ENCODE data around the gene MIER2. TPM values are rescaled to one million over a fixed set of nuclear protein-coding genes. Genes with fewer than 3 reads are reported as not detected.
"Not testable (repeated sequence)": the region's sequence is repeated elsewhere in the genome, so short reads cannot be mapped to it uniquely, and the experiment has no call there.

Gene MIER2
- total RNA-seq = 10 to 100 TPM; 21.2 to 24.6 TPM

GRCh38 chr19:344625-345319 is at the start of gene MIER2:
MIER2 (minus strand) TSS chr19:344796; CDS start chr19:344782, 14 bp downstream.
- ChIA-PET POLR2A (no interaction called here), CTCF (interaction anchor here (0.7 kb wide), 1 partner anchor 52 kb away, joined by 3 read pairs; no protein-coding TSS in a partner anchor)
- Mint-ChIP-seq H3K4me3 (peak within 1 kb of the TSS; percentile 79), H3K4me1 (peaks cover 44% of the 10 kb centered on the region), H3K9me3 (ENCODE audit: low read depth) (peaks cover 7% of the 10 kb centered on the region), H3K27ac (peak within 1 kb of the TSS; percentile 77), H3K36me3 (ENCODE audit: low read depth) (peaks cover 15% of the 10 kb centered on the region), H3K27me3 (peaks cover 7% of the 10 kb centered on the region)
- peak; percentile 94 for ATAC-seq
- intact Hi-C loops (cut with DNase I, micrococcal nuclease) = loop anchor here in 1 of 2 experiments (1.0 to 2.0 kb wide), 3 partner anchors 38 to 163 kb away; partner anchors contain the start of gene TPGS1
- DNase-seq = peak; percentile 94

GRCh38 chr19:393560-393959 is 49.0 kb upstream of the MIER2 start:
- H3K4me1 Mint-ChIP-seq; intact Hi-C loops (cut with DNase I, micrococcal nuclease); CTCF ChIA-PET; ATAC-seq; H3K27me3 Mint-ChIP-seq; POLR2A ChIA-PET; H3K36me3 Mint-ChIP-seq (ENCODE audit: low read depth); DNase-seq: not testable (repeated sequence)
- Mint-ChIP-seq H3K4me3 (peak overlapping the region; percentile 18), H3K9me3 (ENCODE audit: low read depth) (peaks cover 13% of the 10 kb centered on the region), H3K27ac (peak overlapping the region; percentile 19)

- intact Hi-C loops (cut with DNase I, micrococcal nuclease) = loop anchor here in 1 of 2 experiments (1.0 kb wide), 1 partner anchor 88 kb away; no protein-coding TSS in a partner anchor
- Mint-ChIP-seq H3K9me3 (ENCODE audit: low read depth) (peaks cover 13% of the 10 kb centered on the region), H3K36me3 (ENCODE audit: low read depth) (no peaks in the 10 kb centered on the region), H3K27ac (no peak overlapping the region), H3K4me1 (no peaks in the 10 kb centered on the region), H3K4me3 (no peak overlapping the region), H3K27me3 (peaks cover 4% of the 10 kb centered on the region)
- ATAC-seq = no peak
- no peak for DNase-seq
- CTCF ChIA-PET = no interaction called here
- POLR2A ChIA-PET = no interaction called here
Measured at GRCh38 chr19:392375-392970, 47.9 kb upstream of the MIER2 start.

- intact Hi-C loops (cut with DNase I, micrococcal nuclease) = loop anchor here in 1 of 2 experiments (1.0 kb wide), 1 partner anchor 88 kb away; no protein-coding TSS in a partner anchor
- POLR2A ChIA-PET = no interaction called here
- Mint-ChIP-seq H3K36me3 (ENCODE audit: low read depth) (no peaks in the 10 kb centered on the region), H3K27me3 (peaks cover 5% of the 10 kb centered on the region), H3K9me3 (ENCODE audit: low read depth) (peaks cover 13% of the 10 kb centered on the region), H3K27ac (no peak overlapping the region), H3K4me1 (no peaks in the 10 kb centered on the region), H3K4me3 (no peak overlapping the region)
- DNase-seq = no peak
- CTCF ChIA-PET = no interaction called here
- no peak for ATAC-seq
Measured at GRCh38 chr19:391726-392374, 47.3 kb upstream of the MIER2 start.

GRCh38 chr19:391207-391557 is 46.6 kb upstream of the MIER2 start:
- DNase-seq (peak; percentile 47), ATAC-seq (peak; percentile 83)
- no peak overlapping the region for H3K4me3 Mint-ChIP-seq
- intact Hi-C loops (cut with DNase I, micrococcal nuclease) = no loop called here
- ChIA-PET POLR2A (no interaction called here), CTCF (no interaction called here)
- H3K27me3 Mint-ChIP-seq = peaks cover 9% of the 10 kb centered on the region
- no peaks in the 10 kb centered on the region for H3K36me3 Mint-ChIP-seq (ENCODE audit: low read depth)
- H3K9me3 Mint-ChIP-seq (ENCODE audit: low read depth) = peaks cover 13% of the 10 kb centered on the region
- no peak overlapping the region for H3K27ac Mint-ChIP-seq
- H3K4me1 Mint-ChIP-seq = no peaks in the 10 kb centered on the region

GRCh38 chr19:390386-391206 is 46.0 kb upstream of the MIER2 start:
- CTCF ChIA-PET = no interaction called here
- Mint-ChIP-seq H3K27me3 (peaks cover 15% of the 10 kb centered on the region), H3K4me3 (no peak overlapping the region), H3K27ac (no peak overlapping the region), H3K9me3 (ENCODE audit: low read depth) (peaks cover 11% of the 10 kb centered on the region), H3K4me1 (no peaks in the 10 kb centered on the region), H3K36me3 (ENCODE audit: low read depth) (no peaks in the 10 kb centered on the region)
- POLR2A ChIA-PET = no interaction called here
- peak; percentile 11 for ATAC-seq
- intact Hi-C loops (cut with DNase I, micrococcal nuclease) = no loop called here
- DNase-seq = no peak

- CTCF ChIA-PET = no interaction called here
- no peak overlapping the region for H3K27ac Mint-ChIP-seq
- no peak overlapping the region for H3K4me3 Mint-ChIP-seq
- peaks cover 7% of the 10 kb centered on the region for H3K9me3 Mint-ChIP-seq (ENCODE audit: low read depth)
- H3K27me3 Mint-ChIP-seq = peaks cover 19% of the 10 kb centered on the region
- intact Hi-C loops (cut with DNase I, micrococcal nuclease) = loop anchor here in 1 of 2 experiments (10.0 kb wide), 1 partner anchor 95 kb away; no protein-coding TSS in a partner anchor
- no peaks in the 10 kb centered on the region for H3K36me3 Mint-ChIP-seq (ENCODE audit: low read depth)
- no peak for ATAC-seq
- POLR2A ChIA-PET = no interaction called here
- DNase-seq = no peak
- no peaks in the 10 kb centered on the region for H3K4me1 Mint-ChIP-seq
Measured at GRCh38 chr19:389935-390289, 45.3 kb upstream of the MIER2 start.

GRCh38 chr19:389255-389934 is 44.8 kb upstream of the MIER2 start:
- Mint-ChIP-seq H3K4me3 (no peak overlapping the region), H3K27ac (no peak overlapping the region), H3K4me1 (peaks cover 3% of the 10 kb centered on the region), H3K9me3 (ENCODE audit: low read depth) (peaks cover 5% of the 10 kb centered on the region), H3K36me3 (ENCODE audit: low read depth) (no peaks in the 10 kb centered on the region), H3K27me3 (peaks cover 23% of the 10 kb centered on the region)
- ChIA-PET POLR2A (no interaction called here), CTCF (no interaction called here)
- DNase-seq = no peak
- ATAC-seq = peak; percentile 18
- intact Hi-C loops (cut with DNase I, micrococcal nuclease) = loop anchor here in 1 of 2 experiments (10.0 kb wide), 1 partner anchor 95 kb away; no protein-coding TSS in a partner anchor

GRCh38 chr19:388691-389090 is 44.1 kb upstream of the MIER2 start:
- Mint-ChIP-seq H3K36me3 (ENCODE audit: low read depth) (no peaks in the 10 kb centered on the region), H3K9me3 (ENCODE audit: low read depth) (peaks cover 5% of the 10 kb centered on the region), H3K27ac (no peak overlapping the region), H3K4me3 (no peak overlapping the region), H3K27me3 (peaks cover 25% of the 10 kb centered on the region), H3K4me1 (peaks cover 10% of the 10 kb centered on the region)
- ChIA-PET POLR2A (no interaction called here), CTCF (no interaction called here)
- intact Hi-C loops (cut with DNase I, micrococcal nuclease) = loop anchor here in 1 of 2 experiments (10.0 kb wide), 1 partner anchor 96 kb away; no protein-coding TSS in a partner anchor
- no peak for DNase-seq
- ATAC-seq = no peak

GRCh38 chr19:387777-388176 is 43.2 kb upstream of the MIER2 start:
- POLR2A ChIA-PET = no interaction called here
- no peaks in the 10 kb centered on the region for H3K36me3 Mint-ChIP-seq (ENCODE audit: low read depth)
- no peak for DNase-seq
- intact Hi-C loops (cut with DNase I, micrococcal nuclease) = loop anchor here in 1 of 2 experiments (10.0 kb wide), 1 partner anchor 97 kb away; no protein-coding TSS in a partner anchor
- CTCF ChIA-PET = no interaction called here
- H3K4me3 Mint-ChIP-seq = no peak overlapping the region
- H3K9me3 Mint-ChIP-seq (ENCODE audit: low read depth) = no peaks in the 10 kb centered on the region
- peaks cover 31% of the 10 kb centered on the region for H3K27me3 Mint-ChIP-seq
- H3K27ac Mint-ChIP-seq = no peak overlapping the region
- peaks cover 19% of the 10 kb centered on the region for H3K4me1 Mint-ChIP-seq
- ATAC-seq = no peak
